SK-N-SH (cell line): ENCODE data around the gene ZDHHC8.

Experiments
- CTCF ChIP-seq: fragments of 200-600 bp; sonication (generic); IDR thresholded peaks from 2 replicates; pipeline ENCODE4 v1.6.1; 2017; ENCODE audit warnings: antibody characterized with exemption, mild to moderate bottlenecking, moderate library complexity
- EP300 ChIP-seq, 2 experiments: IDR thresholded peaks; 2 replicates each; pipeline versions ENCODE4 v1.4.0 to v1.6.1; 2012; ENCODE audit warnings: borderline replicate concordance in 1 of 2, low read depth in 1 of 2, low read length in 1 of 2
- POLR2AphosphoS5 ChIP-seq: IDR thresholded peaks from 2 replicates; pipeline ENCODE4 v1.6.1; 2012; ENCODE audit warnings: low read depth, low read length
- RFX5 ChIP-seq: IDR thresholded peaks from 2 replicates; pipeline ENCODE4 v1.6.1; 2012; ENCODE audit warnings: mild to moderate bottlenecking, improper control_type of control experiment, low read length
- RXRA ChIP-seq: IDR thresholded peaks from 2 replicates; pipeline ENCODE4 v1.4.0; 2012; ENCODE audit warnings: low read depth, mild to moderate bottlenecking, borderline replicate concordance

- TF ChIP-seq EP300 (IDR thresholded peaks at IDR 0.05; ENCODE audit: borderline replicate concordance in 1 of 2, low read depth in 1 of 2, low read length in 1 of 2) (no peak), CTCF (no peak), POLR2AphosphoS5 (no peak), RFX5 (no peak), RXRA (no peak)
Observed at GRCh38 chr22:20188567-20188877, 56.9 kb downstream of the ZDHHC8 start.
